Measurements from ENCODE around the gene CGB5.
"Not testable (repeated sequence)": the region's sequence is repeated elsewhere in the genome, so short reads cannot be mapped to it uniquely, and the experiment has no call there.

The CGB5 gene

DNA sequence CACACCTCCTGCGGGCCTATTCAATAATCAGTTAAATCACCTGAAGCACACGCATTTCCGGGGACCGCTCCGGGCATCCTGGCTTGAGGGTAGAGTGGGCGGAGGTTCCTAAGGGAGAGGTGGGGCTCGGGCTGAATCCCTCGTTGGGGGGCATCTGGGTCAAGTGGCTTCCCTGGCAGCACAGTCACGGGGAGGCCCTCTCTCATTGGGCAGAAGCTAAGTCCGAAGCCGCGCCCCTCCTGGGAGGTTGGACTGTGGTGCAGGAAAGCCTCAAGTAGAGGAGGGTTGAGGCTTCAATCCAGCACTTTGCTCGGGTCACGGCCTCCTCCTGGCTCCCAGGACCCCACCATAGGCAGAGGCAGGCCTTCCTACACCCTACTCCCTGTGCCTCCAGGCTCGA lies at the start of gene CGB5:
Gene CGB5, plus strand, starts transcription at position 301 of the 400 bp plus-strand sequence. CDS start 362 bp downstream, outside the sequence.
- not testable (repeated sequence) for DNase-seq

DNA sequence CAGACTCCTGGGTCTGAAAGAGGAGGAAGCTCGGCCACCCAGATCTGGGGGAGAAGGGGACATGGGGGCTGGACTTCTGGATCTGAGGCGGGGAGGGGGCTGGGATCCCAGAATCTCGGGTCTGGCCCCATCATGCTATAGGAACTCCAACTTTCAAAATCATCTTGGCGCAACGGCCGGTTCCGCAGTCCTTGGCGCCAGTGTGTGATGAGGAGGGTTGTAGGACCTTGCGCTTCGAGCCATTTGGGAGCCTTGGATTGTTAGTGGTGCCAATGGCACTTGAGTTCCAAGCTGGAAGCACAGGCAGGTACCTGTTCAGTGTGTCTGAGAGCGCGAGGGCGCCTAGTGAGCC lies 49.6 kb upstream of the CGB5 start:
- no peak for DNase-seq

DNA sequence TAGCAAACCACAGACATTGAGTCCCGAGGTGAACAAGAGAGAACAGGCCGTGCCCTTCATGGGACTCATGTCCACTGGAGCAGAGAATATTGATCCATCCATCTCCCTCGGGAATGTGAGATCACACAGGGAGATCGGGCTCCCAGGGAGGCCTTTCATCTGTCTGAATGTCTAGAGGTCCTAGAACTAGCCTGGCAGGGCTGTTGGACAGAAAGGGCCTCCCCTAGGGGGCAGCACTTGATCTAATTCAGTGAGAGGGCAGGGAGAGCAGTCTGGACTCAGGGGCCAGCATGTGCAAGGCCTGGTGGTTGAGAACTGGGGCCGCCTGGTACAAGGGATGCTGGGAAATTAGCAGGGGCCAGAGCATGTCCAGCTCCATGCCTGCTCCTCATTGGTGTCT lies 45.7 kb upstream of the CGB5 start:
- DNase-seq = peak; percentile 63

DNA sequence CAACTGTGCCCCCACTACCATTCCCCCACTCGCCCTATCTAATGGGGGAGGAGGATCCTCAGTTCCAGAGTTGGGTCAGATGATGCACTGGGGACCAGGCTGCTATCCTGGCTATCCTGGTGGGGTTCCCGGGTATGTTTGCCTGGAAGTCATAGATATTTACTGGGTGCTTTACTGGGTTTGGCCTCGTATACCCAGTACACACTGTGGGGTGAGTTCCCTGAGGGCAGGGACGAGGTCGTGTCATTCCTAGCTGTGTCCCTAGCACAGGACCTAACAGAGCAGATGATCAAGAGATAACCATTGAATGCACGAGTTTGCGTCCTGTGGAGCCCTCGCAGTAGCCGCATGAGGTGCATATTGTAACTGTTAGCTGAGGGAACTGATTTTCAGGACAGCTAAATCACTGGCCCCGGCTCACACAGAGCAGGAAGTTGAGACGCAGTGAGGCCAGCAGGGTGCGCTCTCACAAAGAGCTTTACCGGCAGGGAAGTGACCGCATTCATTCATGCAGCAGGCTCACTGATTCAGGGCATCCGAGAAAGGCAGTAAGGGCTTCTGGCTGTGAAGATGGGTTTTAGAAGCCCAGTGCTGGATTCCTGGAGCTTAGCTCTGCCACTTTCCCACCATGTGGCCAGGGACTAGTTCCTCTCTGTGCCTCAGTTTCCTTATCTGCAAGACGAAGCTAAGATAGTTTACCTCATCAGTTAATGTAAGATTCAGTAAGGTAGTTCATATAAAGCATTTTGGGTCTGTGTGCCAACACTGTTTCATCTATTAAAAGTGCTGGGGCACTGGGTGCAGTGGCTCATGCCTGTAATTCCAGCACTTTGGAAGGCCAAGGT lies 43.9 kb upstream of the CGB5 start:
- peak; percentile 74 for DNase-seq

DNA sequence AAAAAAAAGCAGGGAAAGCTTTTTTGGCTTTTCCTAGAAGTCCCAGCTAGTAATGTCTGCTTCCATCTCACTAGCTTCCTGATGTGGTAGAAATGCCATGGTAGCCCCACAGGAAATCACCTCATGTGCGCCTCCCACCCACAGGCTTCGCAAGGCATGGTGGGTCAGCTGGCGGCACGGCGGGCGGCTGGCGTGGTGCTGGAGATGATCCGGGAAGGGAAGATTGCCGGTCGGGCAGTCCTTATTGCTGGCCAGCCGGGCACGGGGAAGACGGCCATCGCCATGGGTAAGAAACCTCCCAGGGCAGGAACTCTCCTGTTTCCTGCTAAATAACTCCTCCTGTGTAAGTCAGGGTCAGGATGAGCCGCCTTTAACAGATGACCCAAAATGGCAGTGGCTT lies 39.5 kb upstream of the CGB5 start:
- DNase-seq = no peak

DNA sequence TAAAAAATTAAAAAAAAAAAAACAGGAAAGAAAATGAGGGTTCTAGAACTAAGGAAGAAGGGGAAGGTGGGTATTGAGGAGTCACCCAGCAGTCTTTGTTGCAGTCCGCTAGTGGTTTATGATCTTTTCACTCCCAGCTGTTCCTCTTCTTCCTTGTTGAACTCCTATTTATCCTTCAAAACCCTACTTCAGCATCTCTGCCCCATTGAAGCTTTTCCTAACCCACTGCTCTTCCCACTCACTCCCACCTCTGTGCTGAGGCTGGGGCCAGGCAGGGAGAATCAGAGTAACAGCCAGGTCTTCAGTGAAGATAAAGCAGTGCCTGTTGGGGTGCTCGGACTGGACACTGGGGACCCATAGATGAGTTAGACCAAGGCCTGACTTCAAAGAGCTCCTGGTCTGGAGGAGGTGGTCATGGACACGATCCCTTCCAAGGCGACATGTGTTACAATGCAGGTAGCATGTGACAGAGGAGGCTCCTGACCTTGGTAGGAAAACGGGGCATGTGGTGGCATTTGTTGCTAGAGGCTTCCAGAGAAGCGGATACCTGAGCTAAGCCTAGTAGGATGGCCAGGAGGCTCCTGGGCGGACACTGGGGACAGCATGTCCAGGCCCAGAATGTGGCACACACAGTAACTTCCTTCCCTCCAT lies 38.6 kb upstream of the CGB5 start:
- DNase-seq = no peak

DNA sequence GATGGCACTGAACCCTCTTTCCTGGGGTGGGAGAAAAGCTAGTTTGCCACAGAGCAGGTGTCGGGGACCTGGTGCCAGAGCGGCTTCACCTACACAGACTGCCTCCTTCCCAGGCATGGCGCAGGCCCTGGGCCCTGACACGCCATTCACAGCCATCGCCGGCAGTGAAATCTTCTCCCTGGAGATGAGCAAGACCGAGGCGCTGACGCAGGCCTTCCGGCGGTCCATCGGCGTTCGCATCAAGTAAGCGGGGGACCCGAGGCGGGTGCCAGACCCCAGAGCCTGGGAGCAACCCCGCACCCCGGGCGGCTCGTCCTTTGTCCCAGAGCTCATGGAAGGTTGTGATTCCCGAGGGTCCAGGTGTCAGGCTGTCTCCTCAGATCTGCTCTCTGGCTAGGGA lies 36.7 kb upstream of the CGB5 start:
- DNase-seq = no peak

DNA sequence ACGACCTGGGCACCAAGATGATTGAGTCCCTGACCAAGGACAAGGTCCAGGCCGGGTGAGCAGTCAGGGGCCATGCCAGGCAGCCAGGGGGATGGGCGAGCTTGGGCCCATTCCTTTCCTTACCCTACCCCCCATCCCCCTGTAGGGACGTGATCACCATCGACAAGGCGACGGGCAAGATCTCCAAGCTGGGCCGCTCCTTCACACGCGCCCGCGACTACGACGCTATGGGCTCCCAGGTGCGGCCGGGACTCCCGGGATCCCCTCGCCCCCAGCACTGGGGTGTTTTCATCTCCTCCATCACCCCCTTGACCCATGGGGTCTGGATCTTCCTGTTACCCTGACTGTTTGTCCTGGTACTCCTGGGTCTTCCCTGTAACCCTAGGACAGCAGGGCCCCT lies 33.8 kb upstream of the CGB5 start:
- DNase-seq = no peak

DNA sequence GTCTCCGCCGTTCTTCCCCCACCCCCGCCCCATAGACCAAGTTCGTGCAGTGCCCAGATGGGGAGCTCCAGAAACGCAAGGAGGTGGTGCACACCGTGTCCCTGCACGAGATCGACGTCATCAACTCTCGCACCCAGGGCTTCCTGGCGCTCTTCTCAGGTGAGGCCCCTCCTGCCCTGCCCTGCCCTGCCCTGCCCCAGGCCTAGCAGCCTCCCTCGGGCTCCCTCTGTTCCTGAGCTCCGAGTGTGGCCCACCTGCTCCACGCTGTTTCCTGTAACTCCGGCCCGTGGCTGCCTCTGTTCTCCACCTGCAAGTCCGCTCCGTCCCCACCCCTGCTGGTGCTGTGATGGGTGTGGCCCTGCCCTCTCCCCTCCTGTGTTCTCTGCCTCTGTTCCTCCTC lies 33.2 kb upstream of the CGB5 start:
- no peak for DNase-seq

DNA sequence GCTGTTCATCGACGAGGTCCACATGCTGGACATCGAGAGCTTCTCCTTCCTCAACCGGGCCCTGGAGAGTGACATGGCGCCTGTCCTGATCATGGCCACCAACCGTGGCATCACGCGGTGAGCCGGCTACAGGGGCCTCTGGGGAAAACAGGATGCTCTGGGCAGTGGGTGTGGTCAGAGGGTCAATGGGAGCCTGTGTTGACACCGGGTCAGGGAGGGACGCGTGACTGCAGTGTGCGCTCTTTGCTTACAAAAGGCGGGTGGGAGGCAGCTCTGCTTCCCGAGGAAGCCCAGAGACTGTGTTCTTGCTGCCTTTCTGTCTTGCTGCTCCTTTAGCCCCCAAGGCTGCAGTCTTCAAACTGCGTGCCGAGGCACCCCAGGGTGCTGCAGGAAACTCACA lies 32.5 kb upstream of the CGB5 start:
- DNase-seq = no peak

DNA sequence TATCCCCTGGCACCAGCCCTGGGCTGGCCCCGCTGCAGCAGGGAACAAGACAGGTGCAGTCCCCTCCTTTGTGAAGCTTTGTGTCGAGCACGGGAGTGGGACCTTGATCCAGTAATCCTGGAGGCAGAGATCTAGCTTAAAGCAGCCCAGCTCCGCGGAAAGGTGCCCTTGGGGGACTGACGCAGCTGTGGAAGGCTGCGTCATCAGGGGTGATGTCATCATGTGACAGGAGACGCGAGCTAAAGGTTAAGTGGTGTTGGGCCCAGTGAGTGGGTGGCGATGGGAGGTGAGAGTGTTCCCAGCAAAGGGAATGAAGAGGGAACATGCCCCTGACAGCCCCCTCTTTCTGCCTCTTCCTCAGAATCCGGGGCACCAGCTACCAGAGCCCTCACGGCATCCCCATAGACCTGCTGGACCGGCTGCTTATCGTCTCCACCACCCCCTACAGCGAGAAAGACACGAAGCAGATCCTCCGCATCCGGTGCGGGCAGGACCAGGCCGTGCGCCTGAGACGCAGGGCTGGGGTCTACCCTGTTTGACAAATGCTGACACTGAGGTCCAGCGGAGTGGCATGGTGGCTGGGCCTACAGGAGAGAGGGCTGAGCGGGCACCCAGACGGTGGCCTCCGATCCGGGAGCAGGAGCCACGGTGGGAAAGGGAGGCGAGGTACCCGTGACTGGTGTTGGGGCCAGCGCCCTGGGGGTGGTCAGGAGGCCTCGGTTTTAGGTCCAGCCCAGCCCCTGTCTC lies 29.4 kb upstream of the CGB5 start:
- no peak for DNase-seq

DNA sequence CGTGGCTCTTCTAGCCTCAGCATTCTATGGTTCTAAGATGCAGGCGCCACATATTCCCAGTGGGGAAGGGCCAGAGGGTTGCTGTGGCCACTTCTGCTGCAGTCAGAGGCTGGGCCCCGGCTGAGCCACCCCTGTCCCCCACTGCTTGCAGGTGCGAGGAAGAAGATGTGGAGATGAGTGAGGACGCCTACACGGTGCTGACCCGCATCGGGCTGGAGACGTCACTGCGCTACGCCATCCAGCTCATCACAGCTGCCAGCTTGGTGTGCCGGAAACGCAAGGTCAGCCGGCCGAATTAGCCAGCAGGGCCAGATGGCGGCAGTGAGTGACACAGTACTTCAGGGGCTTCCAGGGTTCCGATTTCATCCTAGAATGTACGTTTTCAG lies 28.8 kb upstream of the CGB5 start:
- DNase-seq = no peak

DNA sequence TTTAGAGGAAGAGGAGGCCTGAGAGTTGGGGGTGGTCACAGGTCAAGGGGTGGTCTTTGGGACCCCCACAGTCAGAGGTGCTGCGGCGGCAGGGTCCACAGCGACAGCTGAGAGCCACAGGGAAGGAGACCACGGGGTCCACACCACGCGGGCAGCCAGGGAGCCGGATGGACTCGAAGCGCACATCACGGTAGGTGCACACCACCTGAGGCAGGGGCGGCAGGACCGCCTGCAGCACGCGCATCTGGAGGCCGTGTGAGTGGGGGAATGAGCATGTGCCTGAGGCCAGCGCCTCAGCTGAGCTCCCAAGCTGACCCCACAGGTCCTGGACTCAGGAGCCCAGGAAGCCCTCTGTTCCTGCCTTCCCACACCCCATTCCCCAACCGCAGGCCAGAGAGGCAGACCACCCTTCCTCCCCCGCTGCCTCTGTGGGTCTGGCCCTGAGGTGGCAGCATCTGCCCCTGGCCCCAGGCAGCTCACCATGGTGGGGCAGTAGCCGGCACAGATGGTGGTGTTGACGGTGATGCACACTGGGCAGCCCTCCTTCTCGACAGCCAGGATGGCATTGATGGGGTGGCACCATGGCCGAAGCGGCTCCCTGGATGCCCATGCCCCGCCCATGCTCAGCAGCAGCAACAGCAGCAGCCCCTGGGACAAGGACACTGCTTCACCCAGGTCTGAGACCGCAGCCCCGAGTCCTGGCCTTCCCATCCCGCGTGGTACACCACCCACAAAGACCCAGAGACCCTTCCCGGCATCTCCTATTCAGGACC lies 27.4 kb upstream of the CGB5 start:
- DNase-seq = no peak

DNA sequence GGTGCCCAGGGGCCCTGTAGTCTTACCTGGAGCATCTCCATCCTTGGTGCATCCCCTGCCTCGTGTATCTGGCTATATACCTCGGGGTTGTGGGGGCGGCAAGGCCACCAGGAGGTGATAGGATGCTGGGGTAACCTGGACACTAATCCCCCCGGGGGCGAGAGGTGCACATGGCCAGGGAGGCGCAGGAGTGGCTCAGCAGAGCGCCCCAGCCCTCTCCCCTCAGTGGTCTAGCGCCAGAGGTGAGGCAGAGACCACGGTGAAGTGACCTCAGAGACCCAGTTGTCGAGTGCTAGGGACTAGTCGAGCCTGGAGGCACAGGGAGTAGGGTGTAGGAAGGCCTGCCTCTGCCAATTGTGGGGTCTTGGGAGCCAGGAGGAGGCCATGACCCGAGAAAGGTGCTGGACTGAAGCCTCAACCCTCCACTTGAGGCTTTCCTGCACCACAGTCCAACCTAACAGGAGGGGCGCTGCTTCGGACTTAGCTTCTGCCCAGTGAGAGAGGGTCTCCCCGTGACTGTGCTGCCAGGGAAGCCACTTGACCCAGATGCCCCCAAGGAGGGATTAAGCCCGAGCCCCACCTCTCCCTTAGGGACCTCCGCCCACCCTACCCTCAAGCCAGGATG lies 26.5 kb upstream of the CGB5 start, which contains the start of gene LHB:
Gene LHB, minus strand, starts transcription at position 51 of the 625 bp plus-strand sequence. Its CDS starts 10 bp downstream, at position 41.
- no peak for DNase-seq

DNA sequence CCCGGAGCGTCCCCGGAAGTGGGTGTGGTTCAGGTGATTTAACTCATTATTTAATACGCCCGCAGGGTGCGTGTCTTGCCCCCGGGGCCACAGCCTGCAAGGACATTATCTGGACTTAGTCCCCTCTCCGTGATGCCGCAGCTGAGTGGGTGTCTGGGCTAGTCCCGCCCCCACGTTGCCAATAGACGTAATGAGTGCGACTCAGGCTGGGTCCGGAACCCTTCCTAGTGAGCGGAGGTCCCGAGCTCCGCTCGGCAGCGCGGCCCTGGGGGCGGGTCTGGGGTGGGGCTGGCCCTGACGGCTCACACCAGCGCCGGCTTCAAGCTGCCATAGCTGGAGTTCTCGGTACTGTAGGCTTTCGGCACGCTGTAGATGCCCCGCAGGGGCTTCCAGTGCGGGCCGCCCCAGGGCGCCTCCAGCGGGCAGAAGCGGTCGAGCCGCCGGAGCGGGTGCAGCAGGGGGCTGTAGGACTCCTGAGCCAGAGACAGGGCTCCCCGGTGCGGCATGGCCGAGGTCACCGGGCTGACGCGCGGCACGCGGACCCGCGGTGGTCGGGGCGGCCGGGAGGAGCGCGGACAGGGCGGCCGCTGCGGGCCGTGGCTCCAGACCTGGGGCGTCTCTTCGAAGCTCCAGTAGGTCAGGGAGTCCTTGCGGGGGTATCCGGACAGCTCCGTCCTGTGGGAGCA lies 25.8 kb upstream of the CGB5 start:
- peak; percentile 70 for DNase-seq

DNA sequence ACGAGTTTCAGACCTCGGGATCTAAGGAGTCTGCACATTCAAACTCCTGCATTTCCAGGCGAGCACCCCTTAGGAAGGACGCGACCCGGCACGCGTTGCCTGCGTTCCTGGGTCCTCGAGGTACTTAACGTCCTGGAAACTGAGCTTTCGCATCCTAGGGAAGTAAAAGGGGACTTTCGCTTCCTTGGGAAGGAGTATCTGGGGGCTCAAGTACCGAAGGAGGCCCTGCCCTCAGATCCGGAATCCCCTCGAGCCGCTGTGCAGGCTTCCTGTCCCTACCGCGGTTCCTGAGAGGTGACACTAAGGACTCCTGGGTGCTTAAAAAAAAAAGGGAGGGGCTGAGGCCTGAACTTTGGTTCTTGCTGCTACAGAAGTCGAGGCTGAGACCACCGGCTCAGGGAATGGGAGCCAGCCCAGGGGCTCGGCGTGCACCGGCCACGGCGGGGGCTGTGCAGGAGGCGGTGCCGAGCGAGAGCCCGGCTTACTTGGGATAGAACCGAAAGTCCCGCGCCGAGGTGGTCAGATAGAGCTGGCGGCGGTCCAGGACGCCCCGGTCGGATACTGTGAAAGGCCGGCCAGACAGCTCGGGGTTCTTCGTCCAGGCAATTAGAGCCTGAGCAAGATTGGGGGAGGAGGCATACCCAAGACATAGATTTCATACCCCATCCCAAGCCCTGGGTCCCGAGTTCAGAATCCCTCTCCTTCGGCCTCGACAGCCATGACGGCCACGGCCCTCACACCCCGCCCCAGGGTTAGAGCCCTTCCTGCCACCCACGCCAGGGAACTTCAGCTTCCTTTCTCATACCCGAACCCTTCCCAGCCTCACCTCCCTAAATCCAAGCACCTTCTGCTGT lies 25.0 kb upstream of the CGB5 start:
- DNase-seq = peak; percentile 26

DNA sequence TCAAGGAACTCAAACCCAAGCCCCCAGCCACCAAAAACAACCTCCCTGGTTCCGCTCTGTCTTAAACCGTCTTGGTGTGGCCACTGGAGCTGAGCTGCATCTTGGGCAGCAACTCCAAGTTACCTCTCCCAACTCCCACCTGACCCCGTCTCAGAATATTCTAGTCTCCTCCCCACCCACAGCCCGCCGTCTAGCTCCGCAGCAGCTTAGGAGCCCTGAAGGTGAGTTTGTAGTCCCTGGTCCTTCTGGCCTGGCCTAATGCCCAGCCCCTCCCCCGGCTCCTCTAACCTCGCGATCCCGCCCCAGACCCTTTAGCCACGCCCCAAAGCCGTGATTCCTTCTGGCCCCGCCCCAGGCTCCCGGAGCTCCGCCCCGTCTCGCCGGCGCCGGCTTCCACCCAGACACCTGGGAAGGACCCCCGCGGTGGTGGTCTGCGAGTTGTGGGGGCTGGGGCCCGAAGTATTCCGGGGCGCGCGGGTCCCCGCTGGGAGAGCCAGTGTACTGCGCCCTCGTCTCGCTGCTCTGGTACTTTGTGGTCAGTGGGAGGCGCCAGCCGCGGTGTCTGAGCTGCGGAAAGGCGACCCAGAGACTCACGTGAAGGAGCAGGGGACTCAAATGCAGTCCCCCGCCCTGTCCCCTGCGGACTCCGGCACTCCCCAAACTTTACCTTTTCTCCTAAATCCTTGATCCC lies 24.3 kb upstream of the CGB5 start:
- peak; percentile 70 for DNase-seq

DNA sequence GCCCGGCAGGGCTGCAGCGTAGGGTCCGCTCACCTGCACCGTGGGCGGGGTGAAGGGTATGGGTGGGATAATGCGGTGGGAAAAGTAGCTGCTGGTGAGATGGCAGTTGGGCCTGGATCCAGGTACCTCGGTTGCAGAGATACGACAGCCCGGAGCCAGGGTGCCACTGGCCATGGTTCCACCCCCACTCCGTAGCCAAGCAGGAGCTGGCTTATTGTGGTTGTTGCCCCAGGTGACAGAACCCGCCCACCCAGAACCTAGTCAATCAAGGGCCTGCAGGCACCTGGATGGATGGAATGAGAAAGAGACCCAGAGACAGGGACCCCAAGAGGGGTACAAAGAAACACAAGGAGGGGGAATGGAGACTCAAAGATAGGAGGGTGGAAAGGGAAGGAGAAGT lies 23.3 kb upstream of the CGB5 start:
- DNase-seq = no peak

DNA sequence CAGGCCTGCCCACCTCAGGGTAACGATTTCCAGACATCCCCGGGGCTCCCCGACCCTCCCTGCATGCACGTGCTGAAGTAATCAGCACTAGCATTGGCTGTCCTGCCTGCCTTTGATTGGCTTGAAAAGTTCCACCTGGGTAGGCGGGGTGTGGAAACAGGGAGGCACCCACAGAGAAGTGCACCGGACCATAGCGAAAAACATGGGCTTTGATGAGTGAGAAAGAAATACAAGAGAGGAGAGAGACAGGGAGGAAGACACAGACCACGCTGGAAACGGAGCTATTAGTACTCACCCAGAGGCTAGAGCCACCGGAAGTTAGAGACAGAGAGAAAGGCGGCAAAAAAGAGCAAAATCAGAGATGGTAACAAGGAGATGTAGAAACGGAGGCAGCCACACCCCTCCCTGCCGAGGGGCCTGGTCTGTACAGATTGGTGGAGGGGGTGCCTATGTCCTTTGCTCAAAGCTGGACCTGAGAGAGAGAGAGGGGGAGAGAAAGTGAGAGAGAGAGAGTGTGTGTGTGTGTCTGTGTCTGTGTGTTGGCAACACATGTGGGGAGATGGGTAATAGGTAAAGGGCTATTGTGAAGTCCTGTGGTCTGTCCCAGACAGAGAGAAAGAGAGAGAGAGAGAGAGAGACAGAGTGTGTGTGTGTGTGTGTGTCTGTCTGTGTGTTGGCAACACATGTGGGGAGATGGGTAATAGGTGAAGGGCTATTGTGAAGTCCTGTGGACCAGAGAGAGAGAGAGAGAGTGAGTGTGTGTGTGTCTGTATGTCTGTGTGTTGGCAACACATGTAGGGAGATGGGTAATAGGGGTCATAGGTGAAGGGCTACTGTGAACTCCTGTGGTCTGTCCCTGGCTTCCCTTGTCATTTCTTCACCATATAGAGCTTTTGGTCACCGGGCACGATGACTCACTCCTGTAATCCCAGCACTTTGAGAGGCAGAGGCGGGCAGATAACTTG lies 22.4 kb upstream of the CGB5 start:
- peak; percentile 39 for DNase-seq
